Measurements from ENCODE around the gene ZWILCH. TPM values are rescaled to one million over a fixed set of nuclear protein-coding genes. Genes with fewer than 3 reads are reported as not detected.
A peak's percentile ranks its signal among the peaks of the same experiment; 100 is the strongest.

The ZWILCH gene
- total and polyA plus RNA-seq, 9 of the 15 experiments (the other 6 are each of a cell fraction or from before 2014, with no cell fraction given), result 32.8 to 94.2 (median 52.1) TPM

- no peak for TF ChIP-seq CEBPZ (IDR thresholded peaks at IDR 0.05; ENCODE audit: borderline replicate concordance, low read depth, low read length)
- 0 out of 2 replicates have a peak, but pooled peaks have one; percentile 60 for TF ChIP-seq RBM14 (IDR thresholded peaks at IDR 0.05; ENCODE audit: borderline replicate concordance, insufficient read depth, low read depth, low read length)
- peak; percentile 64; the same call in 1 of the 2 replicates for TF ChIP-seq ZBED1 (IDR thresholded peaks at IDR 0.05)
- TF ChIP-seq E2F6 (IDR thresholded peaks at IDR 0.05; ENCODE audit: borderline replicate concordance in 1 of 2, extremely low read depth in 1 of 2, insufficient read depth in 1 of 2, insufficient read length in 1 of 2, low read depth in 1 of 2, low read length in 1 of 2, poor library complexity in 1 of 2, severe bottlenecking in 1 of 2), result peak; percentile 32
- TF ChIP-seq SRSF7 (optimal IDR thresholded peaks at IDR 0.05; ENCODE audit: low read depth, low read length), result no peak
- peak; percentile 49 for TF ChIP-seq DEAF1 (CRISPR knock-in tag; IDR thresholded peaks at IDR 0.05)
- TF ChIP-seq E4F1 (CRISPR knock-in tag; IDR thresholded peaks at IDR 0.05; ENCODE audit: borderline replicate concordance), result no peak
- no peak for TF ChIP-seq KAT2B (IDR thresholded peaks at IDR 0.05; ENCODE audit: low read depth, low read length)
- TF ChIP-seq RBBP5 (IDR thresholded peaks at IDR 0.05; ENCODE audit: borderline replicate concordance, insufficient read depth, low read length, poor library complexity, severe bottlenecking), result peak; percentile 65
- no peak for TF ChIP-seq ZNF717 (CRISPR knock-in tag; IDR thresholded peaks at IDR 0.05)
- no peak for TF ChIP-seq ZNF507 (tag; conservative IDR thresholded peaks at IDR 0.05)
- TF ChIP-seq TEAD4 (IDR thresholded peaks at IDR 0.05; ENCODE audit: low read length), result peak; percentile 43; the same call in 1 of the 2 replicates
- no peak for TF ChIP-seq TEAD4 (CRISPR knock-in tag; IDR thresholded peaks at IDR 0.05; ENCODE audit: borderline replicate concordance)
- TF ChIP-seq ZNF77 (CRISPR knock-in tag; IDR thresholded peaks at IDR 0.05), result no peak
- peak; percentile 97 for TF ChIP-seq HMGN3 (IDR thresholded peaks at IDR 0.05; ENCODE audit: borderline replicate concordance, extremely low read depth, insufficient read length, low read depth, low read length)
Observed at GRCh38 chr15:66497502-66498455, 7.3 kb upstream of the ZWILCH start, which contains the start of gene SNAPC5 (continued).
